Measurements from ENCODE around the gene TRAK1.

The TRAK1 gene

DNA sequence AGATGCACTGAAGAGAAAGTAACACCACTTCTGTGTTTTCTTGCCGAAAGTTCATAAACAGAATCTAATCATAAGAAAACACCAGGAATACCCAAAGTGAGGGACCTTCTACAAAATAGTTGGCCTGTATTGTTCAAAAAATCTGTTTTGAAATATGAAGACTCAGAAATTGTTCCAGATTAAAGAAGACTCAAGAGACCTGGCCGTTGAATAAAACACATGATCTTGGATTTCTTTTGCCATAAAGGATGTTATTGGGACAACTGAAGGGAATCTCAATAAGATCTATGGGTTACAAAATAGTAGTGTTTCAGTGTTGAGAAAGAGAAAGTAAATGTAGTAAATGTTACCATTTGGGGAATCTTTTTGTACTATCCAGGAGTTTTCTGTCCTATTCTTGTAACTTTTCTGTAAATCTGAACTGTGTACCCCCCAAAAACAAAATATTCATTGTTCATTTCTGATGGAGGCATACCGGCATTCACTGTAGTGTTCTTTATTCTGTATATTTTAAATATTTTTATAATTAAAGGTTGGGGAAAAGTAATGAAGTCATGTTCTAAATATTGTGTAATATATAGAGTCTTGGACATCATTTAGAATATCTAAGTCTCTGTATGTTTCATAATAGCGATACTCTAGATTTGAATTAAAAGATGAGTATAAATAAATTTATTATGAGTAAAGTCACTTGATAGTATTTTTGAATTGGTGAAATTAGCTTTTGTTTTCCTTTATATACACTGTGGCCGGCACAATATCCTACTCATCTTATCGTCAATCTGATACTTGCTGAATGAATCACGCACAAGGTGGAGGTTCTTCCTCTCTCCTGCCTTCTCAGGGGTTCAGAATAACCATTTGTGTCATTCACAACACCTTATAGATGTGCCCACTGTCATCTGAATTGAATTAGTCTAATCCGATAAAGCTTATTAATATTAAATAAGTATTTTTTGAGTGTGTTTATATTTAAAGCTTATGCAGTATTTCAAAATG is 66.7 kb downstream of the TRAK1 start:
- no peak for DNase-seq (ENCODE audit: low read depth)

DNA sequence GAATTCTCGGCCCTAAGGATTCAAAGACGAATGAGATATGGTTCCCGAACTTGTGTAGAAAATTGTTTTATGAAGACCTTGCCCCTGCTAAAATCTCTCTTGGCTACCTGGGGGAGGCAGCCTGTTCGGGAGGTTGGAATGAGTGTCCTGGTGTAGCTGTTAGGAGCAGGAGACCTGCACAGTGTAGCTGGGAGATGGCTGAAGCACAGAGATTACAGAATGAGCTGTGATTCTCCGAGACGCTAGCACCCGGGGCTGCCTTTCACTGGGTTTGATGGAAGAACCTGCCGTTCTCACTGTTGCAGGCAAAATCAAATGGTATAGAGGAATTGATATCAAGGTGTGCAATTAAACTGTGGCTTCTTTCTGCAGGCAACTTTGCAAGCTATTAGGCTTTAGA is 68.0 kb downstream of the TRAK1 start:
- DNase-seq (ENCODE audit: low read depth), result no peak

DNA sequence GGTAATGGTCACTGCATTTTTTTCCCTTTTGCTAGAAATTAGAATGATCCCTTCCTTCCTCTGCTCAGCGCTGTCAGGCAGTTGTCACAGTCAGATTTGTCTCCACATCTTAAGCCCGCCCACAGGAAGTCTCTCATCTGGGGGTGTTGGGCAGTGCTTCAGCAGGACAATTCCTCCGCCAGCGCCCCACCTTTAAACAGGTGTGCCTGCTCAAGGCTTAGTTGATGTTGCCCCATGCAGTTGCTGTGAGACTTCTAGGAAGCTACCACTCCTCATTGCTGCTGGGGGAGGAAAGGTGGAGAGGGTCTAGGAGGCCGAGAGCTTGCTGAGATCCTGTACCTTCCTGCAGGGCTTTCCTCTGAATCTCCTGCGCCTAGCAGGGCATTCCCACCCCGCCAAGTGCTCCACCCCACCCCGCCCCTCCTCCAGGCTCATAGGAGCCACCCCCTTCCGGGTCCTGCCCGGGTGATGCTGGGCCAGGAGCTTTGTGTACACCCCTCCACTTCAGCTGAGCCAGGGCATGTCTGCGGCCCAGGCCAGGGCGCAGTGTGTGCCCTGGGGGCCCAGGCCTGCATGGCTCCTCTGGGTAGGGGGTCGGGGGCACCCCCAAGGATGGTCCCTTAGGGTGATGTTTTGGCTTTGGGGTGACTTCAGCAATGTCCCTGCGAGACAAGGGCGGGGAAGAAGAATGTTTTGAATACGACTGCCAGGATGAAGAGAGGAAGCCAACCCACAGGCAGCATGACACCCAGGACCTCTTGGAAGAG is 68.7 kb downstream of the TRAK1 start:
- DNase-seq (ENCODE audit: low read depth), result peak; percentile 10

DNA sequence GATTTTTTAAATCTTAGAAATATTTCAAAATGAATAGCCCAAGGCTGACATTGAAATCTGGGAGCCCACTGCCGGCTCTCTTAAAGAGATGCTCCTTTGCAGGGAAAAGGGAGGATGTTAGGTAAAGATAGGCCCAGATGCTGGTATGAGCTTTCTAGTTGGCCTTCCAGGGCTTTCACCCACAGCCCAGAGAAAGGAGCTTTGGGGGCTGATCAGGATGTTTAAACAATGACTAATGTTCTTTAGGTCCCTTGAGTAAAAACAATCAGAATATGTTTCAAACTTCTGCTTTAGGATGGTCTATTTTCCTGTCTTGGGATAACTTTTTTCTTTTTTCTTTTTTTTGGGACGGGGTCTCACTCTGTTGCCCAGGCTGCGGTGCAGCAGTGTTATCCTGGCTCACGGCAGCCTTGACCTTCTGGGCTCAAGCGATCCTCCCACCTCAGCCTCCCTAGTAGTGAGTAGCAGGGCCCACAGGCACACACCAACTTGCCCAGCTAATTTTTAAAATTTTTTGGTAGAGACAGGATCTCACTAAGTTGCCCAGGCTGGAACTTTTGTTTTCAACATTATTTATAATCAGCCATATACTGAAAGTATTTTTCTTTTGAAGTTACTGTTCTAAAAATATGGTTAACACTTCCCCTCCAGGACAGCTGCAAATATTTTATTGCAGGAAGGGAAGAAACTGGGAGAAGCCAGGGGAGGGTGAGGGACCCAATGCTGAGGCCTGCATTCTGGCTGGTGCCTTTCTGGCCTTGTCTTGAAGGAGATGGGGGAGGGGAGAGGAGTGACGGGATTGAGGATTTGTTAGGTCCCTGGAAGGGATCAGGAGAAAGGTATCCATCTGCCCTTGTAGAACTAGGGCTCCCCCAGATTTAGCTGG is 70.1 kb downstream of the TRAK1 start:
- DNase-seq (ENCODE audit: low read depth), result no peak

DNA sequence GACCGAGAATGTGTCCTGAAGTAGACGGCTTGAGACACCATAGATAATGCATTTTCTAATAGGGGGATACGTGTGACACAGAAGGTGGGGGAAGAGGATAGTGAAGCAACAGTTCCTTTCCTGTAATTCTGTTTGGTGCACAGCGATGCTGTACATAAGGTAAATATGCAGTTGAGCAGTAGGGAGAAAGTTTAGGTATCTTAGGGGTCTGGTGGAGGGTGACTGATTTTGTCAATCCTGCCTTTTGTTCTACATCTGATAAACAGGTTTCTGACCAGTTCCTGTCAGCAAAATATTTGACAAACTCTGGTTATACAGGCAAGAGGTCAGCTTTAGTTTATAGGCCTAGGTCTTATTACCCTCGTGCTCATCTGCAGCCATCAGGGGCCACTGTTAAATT is 71.3 kb downstream of the TRAK1 start:
- DNase-seq (ENCODE audit: low read depth), result no peak

DNA sequence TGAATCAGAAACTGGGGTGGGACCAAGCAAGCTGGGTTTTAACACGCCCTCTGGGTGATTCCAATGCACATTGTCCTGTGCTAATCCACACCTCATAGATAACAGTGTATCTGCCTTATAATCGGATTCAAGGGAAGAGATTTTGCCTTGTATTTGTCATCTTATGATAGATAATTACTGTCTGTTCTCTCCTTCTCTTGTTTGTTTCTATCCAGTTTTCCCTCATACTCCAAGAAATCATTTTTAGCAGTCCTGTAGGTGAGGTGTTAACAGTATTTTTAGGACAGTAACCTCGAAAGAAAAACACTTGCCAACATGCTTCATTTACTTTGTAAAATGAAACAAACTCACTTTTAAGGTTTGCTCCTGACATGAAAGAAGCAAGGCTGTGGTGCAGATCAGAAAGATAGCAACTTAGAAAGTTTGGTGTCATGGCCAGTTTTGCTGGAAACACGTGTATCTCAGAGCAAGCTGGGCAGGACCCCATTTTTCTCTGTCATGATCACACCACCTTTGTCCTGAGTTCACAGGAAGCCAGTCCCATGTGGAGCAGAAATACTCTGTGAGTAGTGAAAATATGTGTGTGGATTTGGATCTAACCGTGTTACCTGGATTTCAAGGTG is 72.6 kb downstream of the TRAK1 start:
- no peak for DNase-seq (ENCODE audit: low read depth)

DNA sequence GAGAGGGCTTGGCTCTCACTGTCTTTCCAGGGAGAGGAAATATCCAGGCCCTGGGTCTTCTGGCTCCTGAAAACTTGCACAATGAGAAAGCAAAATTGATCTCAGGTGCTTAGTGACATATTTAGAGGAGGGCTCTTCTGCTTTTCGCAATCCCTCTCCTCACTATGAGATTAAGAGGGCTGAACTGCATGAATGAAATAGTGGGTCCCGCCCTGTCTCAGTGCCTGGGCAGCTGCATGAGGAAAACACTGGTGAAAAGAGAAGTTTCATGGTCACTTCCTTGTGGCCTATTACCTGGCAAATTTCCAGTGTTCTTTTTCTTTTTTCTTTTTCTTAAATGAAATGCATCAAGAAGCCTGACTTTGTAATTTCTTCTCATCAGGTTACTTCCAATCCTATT is 73.5 kb downstream of the TRAK1 start:
- DNase-seq (ENCODE audit: low read depth), result no peak

DNA sequence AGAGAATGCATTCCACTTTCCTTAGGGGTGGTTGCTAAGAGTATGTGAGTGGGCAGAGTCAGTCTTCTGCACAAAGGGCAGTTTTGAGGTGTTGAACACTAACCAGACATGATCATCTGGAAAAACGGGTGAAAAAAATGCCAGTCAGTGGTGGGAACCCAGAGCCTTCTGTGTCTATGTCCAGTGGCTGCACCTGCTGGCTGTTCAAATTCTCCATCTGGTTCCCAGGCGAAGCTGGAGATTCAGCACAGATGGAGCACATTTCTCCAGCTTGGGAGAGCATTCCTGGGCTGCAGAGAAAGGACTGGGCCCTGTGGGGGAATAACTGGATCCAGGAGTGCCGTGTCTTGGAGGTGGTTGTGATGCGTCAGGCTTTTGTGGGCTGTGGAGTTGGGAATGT is 74.1 kb downstream of the TRAK1 start:
- DNase-seq (ENCODE audit: low read depth), result no peak

DNA sequence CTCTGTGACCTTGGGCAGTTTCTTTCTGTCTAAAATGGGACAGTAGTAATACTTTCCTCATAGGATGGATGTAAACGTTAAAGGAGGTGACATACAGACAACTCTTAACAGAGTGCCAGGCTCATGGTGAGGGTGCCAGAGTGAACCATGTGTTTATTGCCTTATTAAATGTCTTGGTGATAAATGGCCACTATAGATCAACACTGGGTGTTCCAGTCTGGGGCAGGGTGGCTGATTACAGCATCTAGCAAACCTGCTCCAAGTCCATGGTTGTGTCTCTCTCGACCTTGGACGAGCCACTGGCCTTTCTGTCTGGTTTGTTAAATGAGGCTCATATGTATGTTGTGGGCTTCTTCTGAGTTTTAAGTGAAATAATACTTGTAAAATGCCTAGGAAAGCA is 75.1 kb downstream of the TRAK1 start:
- no peak for DNase-seq (ENCODE audit: low read depth)

DNA sequence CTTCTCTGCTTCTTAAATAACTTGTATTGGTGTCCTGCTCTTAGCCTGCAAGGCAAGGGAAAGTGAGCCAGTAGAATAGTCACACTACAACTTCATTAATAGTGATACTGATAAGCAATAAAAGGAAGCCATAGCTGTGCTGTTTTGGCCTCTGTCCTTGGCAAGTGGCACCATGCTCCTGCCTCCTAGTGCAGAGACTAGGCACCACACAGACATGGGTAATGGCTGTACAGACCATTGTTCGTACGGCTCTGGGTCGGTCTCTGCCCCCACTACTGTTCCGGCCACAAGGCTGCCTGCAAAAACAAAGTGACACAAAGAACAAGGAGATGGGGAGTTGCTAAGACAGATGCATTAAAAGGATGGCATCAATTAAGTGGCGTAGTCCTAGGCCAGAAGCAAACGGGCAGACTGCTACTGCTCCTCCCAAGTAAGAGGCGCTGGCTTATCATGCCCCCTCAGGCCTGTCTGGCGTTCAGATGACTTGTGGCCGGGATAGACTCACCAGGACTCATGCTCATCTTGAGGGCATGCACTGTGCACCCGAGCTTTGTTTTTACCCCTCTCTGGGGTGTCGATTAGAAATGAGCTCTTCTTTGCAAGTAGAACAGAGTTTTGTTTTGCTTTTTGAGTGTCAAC is 75.6 kb downstream of the TRAK1 start:
- no peak for DNase-seq (ENCODE audit: low read depth)

DNA sequence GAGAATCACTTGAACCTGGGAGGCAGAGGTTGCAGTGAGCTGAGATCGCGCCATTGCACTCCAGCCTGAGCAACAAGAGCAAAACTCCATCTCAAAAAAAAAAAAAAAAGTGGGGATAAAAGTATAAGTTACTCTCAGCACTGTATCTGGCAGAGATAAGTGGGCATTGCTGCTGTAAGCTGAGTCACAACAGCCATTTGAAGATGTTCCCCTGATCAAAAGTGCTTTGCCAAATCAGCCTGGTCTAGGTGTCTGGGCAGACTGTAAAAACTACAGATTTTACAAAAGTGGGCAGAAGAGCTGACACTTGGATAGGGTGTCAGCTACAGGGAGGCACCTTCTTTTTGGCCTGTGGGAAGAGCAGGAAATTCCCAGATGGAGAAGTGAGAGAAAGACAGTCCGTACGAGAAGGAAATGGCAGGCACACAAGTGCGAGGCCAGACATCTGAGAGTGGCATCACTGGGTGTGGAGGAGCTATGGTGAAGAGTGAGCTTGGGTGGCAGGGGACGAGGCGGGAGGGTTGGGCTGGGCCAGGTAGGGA is 78.5 kb downstream of the TRAK1 start:
- no peak for DNase-seq (ENCODE audit: low read depth)

DNA sequence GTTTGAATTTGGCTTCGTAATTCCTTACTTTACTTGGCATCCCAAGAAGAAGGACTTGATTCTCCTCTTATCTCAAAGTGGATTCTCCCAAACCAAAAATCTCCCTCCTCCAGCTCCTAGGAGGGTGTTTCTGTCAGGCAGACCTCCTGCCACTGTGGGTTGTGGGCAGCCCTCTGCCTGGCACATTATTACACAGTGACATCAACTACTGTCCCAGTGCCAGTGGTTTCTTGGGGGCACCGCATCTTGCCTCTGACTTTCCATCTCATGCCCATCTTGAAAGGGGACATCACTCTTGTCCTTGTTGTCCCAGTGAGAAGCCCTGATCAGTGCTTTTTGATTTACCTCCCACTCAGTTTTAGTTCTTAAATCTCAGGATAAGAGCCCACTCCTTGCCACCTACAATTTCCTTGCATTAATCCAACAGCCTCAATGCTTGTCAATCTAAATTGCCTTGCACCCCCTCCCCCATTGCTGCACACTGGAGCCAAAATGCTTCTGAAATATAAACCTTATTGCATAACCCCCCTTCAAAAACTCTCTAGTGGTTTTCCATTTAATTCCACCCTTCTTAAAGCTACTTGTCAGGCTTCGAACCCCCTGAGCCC is 81.0 kb downstream of the TRAK1 start:
- DNase-seq (ENCODE audit: low read depth), result no peak

DNA sequence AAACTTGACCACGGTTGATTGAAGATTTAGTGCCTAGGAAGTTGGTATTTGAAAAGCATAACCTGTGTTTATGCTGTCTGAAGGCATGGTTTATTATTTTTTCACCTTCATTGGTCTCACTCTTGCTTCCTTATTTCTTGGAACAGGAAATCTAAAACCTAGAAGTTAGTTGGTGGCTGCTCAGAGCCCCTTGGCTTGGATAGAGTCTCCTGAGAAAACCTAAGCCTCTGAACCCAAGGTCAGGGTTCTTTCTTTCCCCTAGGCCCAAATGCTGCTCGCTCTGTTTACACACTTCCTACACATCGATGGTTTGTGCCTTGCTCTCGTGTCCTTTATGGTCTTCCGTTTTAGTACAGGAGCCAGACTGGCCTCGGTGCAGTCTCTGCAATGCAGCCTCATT is 82.2 kb downstream of the TRAK1 start:
- DNase-seq (ENCODE audit: low read depth), result no peak

DNA sequence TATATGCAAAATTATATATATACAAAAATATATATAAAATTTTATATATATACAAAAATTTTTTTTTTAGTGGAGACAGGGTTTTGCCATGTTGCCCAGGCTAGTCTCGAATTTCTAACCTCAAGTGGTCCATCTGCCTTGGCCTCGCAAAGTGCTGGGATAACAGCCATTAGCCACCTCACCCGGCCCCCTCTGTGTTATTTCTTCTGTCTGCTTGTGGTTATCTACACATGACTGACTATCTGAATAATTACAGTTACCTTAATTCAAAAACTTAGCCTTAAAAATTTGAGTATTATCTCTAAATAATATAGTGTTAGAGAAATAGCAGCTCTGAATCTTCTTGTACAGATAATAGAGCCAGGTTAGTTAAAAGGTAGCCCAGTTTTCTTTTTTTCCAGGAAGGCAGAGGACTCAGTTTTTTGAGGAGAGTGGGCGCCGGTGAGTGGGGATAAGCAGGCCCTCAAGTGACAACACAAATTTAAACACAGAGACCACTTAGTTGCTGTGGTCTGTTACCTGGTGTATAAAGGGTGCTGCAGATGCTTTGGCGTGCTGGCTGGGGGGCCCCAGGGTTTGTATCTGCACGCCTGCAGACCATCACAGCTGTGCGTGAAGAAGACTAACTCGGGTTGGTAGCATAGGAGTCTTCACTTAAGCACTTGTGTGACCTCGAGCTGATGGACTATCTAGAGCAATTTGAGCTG is 83.7 kb downstream of the TRAK1 start:
- no peak for DNase-seq (ENCODE audit: low read depth)

DNA sequence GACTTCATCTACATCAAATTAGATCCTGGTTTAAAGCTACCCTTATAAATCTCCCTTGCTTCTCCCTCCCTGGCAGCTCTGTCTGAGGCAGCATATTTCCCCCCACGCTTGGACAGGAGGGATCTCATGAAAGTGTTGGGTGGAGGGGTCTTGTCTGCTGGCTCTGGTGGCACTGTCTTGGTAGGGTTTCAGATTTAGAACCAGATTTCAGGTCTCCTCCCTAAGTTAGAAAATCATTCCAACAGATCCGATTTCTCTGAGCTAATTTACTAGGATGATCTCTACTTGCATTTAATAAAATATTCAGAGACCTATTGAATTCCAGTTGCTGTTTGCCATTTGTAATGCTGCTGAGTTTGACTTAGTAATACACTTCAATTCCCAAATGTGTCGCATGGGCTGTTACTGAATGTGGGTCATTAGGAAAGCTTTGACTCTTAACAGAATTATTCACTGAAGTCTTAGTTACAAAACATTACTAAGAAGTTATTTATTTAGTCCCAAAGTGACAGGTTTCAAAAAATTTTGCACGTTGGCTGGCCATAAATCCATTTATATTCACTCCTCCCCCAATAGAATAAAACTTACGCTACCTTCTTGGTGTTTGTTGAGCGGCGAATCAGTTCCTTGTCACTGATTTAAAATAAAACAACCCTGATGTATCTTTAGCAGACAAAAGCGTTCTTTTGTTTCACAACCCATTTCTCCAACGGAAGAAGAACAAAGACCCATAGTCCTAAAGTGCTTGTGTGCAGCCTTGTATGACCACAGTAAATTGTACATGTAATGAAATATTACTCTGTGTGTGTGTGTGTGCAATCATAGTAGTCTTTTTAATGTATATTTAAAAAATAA is 84.5 kb downstream of the TRAK1 start:
- no peak for DNase-seq (ENCODE audit: low read depth)

DNA sequence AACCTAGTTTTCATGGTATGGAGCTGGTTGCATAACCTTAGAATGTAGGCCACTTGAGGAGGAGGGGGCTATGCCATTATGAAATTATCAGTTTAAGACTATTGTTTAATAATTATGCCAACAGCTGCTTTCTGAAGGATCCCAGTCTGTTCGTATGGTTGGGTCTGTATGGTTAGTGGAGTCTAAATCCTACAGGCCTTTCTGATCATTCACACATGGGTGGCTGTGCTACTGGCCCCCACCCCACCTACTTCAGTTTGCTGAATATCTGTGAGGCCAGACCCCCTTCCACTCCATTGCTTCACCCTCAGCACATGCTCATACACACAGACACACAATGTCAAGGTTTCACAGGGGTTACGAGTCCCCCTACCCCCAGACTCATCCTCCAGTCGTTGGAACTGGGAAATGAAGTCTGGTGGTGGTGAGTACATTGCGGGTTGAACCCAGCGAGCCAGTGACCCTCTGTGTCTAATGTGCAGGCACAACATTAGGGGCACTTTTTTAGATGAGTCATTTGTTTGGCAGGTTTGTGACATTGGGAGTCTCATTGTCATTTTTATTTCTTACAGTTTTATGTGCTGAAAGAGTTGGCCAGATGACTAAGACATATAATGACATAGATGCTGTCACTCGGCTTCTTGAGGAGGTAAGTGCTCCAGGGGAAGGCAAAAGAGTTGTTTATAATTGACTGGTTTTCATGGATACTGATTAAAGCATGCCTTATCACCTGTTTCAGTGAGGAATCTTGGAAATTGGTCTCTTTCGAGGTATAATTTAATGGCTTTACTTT is 85.3 kb downstream of the TRAK1 start:
- no peak for DNase-seq (ENCODE audit: low read depth)

DNA sequence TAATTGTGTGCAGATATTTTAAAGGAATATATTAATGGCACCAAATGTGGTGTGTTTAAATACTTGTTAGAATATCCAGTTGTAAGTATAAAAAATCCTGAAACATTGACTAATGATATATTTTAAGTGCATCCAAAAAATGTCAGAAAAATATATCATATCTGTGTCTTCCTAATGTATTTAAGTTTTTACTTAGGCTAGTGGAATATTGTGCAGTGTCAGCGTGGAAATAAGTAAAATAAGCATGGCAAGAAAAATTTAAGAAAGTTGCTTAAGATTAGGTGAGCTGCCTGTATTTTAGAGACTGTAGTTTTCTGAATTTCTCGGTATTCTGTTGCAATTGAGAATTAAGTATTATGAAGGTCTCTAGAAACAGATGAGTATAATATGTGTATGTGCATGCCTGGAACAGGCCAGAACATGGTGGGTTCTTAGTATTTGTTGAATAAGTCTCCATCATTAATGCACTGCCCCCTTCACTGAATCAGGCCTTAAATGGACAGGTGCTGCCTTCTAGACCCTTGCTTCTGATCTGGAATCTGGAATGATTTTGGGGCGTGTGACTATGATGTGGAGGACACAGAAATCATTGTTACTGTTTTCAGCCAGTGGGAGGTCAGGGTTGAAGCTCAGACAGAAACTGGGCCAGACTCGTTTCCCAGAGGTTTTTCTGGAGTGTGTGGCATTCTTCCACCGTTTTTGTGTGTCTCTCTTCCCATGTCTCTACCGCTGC is 86.1 kb downstream of the TRAK1 start:
- DNase-seq (ENCODE audit: low read depth), result no peak

Data from activated T-cell treated with anti-CD3 and anti-CD28 coated beads for 1 hour (primary cell).